Activated naive CD4-positive, alpha-beta T cell treated with anti-CD3 and anti-CD28 coated beads, Interleukin-2, amount 50 U/mL, for 24 hours (primary cell): ENCODE measurements around the gene C2CD4C.
"Not testable (repeated sequence)": the region's sequence is repeated elsewhere in the genome, so short reads cannot be mapped to it uniquely, and the experiment has no call there.

Experiments used
- H3K27ac Mint-ChIP-seq: one replicate; pipeline ENCODE4 v1.8.0; 2021; ENCODE audit warnings: mild to moderate bottlenecking, mixed read lengths
- H3K27me3 Mint-ChIP-seq: one replicate; pipeline ENCODE4 v1.8.0; 2021; ENCODE audit warnings: mixed read lengths
- H3K36me3 Mint-ChIP-seq: one replicate; pipeline ENCODE4 v1.8.0; 2021; ENCODE audit warnings: mixed read lengths
- H3K4me1 Mint-ChIP-seq: one replicate; pipeline ENCODE4 v1.8.0; 2021; ENCODE audit warnings: mixed read lengths
- H3K4me3 Mint-ChIP-seq: one replicate; pipeline ENCODE4 v1.8.0; 2021; ENCODE audit warnings: mild to moderate bottlenecking, mixed read lengths
- H3K9me3 Mint-ChIP-seq: one replicate; pipeline ENCODE4 v1.8.0; 2021; ENCODE audit warnings: mixed read lengths

C2CD4C gene

GRCh38 chr19:425056-425455, 16.1 kb upstream of the C2CD4C start:
- Mint-ChIP-seq H3K9me3 (no peaks in the 10 kb centered on the region), H3K27ac (no peak overlapping the region), H3K36me3 (no peaks in the 10 kb centered on the region), H3K4me1 (no peaks in the 10 kb centered on the region), H3K4me3 (no peak overlapping the region), H3K27me3 (peaks cover 2% of the 10 kb centered on the region)

- no peaks in the 10 kb centered on the region for H3K9me3 Mint-ChIP-seq
- H3K27me3 Mint-ChIP-seq: peaks cover 2% of the 10 kb centered on the region
- H3K27ac Mint-ChIP-seq: no peak overlapping the region
- no peaks in the 10 kb centered on the region for H3K36me3 Mint-ChIP-seq
- H3K4me1 Mint-ChIP-seq: no peaks in the 10 kb centered on the region
- H3K4me3 Mint-ChIP-seq: no peak overlapping the region
Measured at GRCh38 chr19:424546-424945, 15.6 kb upstream of the C2CD4C start.

- H3K4me1 Mint-ChIP-seq: no peaks in the 10 kb centered on the region
Measured at GRCh38 chr19:423691-424466, 14.9 kb upstream of the C2CD4C start.

GRCh38 chr19:422917-423226, 13.9 kb upstream of the C2CD4C start:
- H3K4me3 Mint-ChIP-seq, H3K9me3 Mint-ChIP-seq, H3K27ac Mint-ChIP-seq, H3K36me3 Mint-ChIP-seq, H3K4me1 Mint-ChIP-seq, H3K27me3 Mint-ChIP-seq: not testable (repeated sequence)

More at GRCh38 chr19:423691-424466, 14.9 kb upstream of the C2CD4C start:
- no peak overlapping the region for H3K27ac Mint-ChIP-seq
- no peaks in the 10 kb centered on the region for H3K36me3 Mint-ChIP-seq
- peaks cover 2% of the 10 kb centered on the region for H3K27me3 Mint-ChIP-seq
- no peak overlapping the region for H3K4me3 Mint-ChIP-seq
- H3K9me3 Mint-ChIP-seq: no peaks in the 10 kb centered on the region

- H3K4me1 Mint-ChIP-seq: no peaks in the 10 kb centered on the region
- H3K27me3 Mint-ChIP-seq: peaks cover 2% of the 10 kb centered on the region
- no peak overlapping the region for H3K27ac Mint-ChIP-seq
- H3K4me3 Mint-ChIP-seq: no peak overlapping the region
- H3K9me3 Mint-ChIP-seq: no peaks in the 10 kb centered on the region
- H3K36me3 Mint-ChIP-seq: no peaks in the 10 kb centered on the region
Measured at GRCh38 chr19:422213-422916, 13.4 kb upstream of the C2CD4C start.

- H3K9me3 Mint-ChIP-seq: no peaks in the 10 kb centered on the region
- H3K4me1 Mint-ChIP-seq: no peaks in the 10 kb centered on the region
- H3K27me3 Mint-ChIP-seq: peaks cover 2% of the 10 kb centered on the region
- H3K4me3 Mint-ChIP-seq: no peak overlapping the region
- no peak overlapping the region for H3K27ac Mint-ChIP-seq
- no peaks in the 10 kb centered on the region for H3K36me3 Mint-ChIP-seq
Measured at GRCh38 chr19:419721-420515, 11.0 kb upstream of the C2CD4C start.

GRCh38 chr19:418761-419671, 10.1 kb upstream of the C2CD4C start:
- no peaks in the 10 kb centered on the region for H3K4me1 Mint-ChIP-seq
- no peak overlapping the region for H3K4me3 Mint-ChIP-seq
- H3K9me3 Mint-ChIP-seq: no peaks in the 10 kb centered on the region
- H3K27ac Mint-ChIP-seq: no peak overlapping the region
- H3K36me3 Mint-ChIP-seq: no peaks in the 10 kb centered on the region
- H3K27me3 Mint-ChIP-seq: peaks cover 2% of the 10 kb centered on the region

GRCh38 chr19:416416-416815, 7.5 kb upstream of the C2CD4C start:
- Mint-ChIP-seq H3K27ac (no peak overlapping the region), H3K4me3 (no peak overlapping the region), H3K36me3 (no peaks in the 10 kb centered on the region), H3K27me3 (no peaks in the 10 kb centered on the region), H3K4me1 (no peaks in the 10 kb centered on the region), H3K9me3 (no peaks in the 10 kb centered on the region)

- no peaks in the 10 kb centered on the region for H3K9me3 Mint-ChIP-seq
Measured at GRCh38 chr19:415292-415691, 6.3 kb upstream of the C2CD4C start.

GRCh38 chr19:413756-414420, 4.9 kb upstream of the C2CD4C start:
- no peak overlapping the region for H3K27ac Mint-ChIP-seq
- no peaks in the 10 kb centered on the region for H3K36me3 Mint-ChIP-seq
- H3K9me3 Mint-ChIP-seq: no peaks in the 10 kb centered on the region
- H3K4me1 Mint-ChIP-seq: peaks cover 7% of the 10 kb centered on the region
- peaks cover 5% of the 10 kb centered on the region for H3K27me3 Mint-ChIP-seq
- H3K4me3 Mint-ChIP-seq: no peak overlapping the region

More at GRCh38 chr19:415292-415691, 6.3 kb upstream of the C2CD4C start:
- H3K4me3 Mint-ChIP-seq: no peak overlapping the region
- no peaks in the 10 kb centered on the region for H3K4me1 Mint-ChIP-seq
- H3K36me3 Mint-ChIP-seq: no peaks in the 10 kb centered on the region
- H3K27me3 Mint-ChIP-seq: no peaks in the 10 kb centered on the region
- H3K27ac Mint-ChIP-seq: no peak overlapping the region

GRCh38 chr19:412356-413355, 3.7 kb upstream of the C2CD4C start:
- Mint-ChIP-seq H3K9me3 (no peaks in the 10 kb centered on the region), H3K4me3 (no peak overlapping the region), H3K27me3 (peaks cover 5% of the 10 kb centered on the region), H3K4me1 (peaks cover 7% of the 10 kb centered on the region), H3K36me3 (no peaks in the 10 kb centered on the region), H3K27ac (no peak overlapping the region)

GRCh38 chr19:411723-412355, 2.9 kb upstream of the C2CD4C start:
- Mint-ChIP-seq H3K4me3 (no peak overlapping the region), H3K27ac (no peak overlapping the region), H3K36me3 (no peaks in the 10 kb centered on the region), H3K27me3 (peaks cover 5% of the 10 kb centered on the region), H3K4me1 (peaks cover 7% of the 10 kb centered on the region), H3K9me3 (no peaks in the 10 kb centered on the region)

- H3K27ac Mint-ChIP-seq, H3K4me3 Mint-ChIP-seq, H3K27me3 Mint-ChIP-seq, H3K4me1 Mint-ChIP-seq, H3K36me3 Mint-ChIP-seq, H3K9me3 Mint-ChIP-seq: not testable (repeated sequence)
Measured at GRCh38 chr19:411121-411722, 2.3 kb upstream of the C2CD4C start.
